HepG2 (cell line): Measurements from ENCODE around the gene NCDN. TPM values are rescaled to one million over a fixed set of nuclear protein-coding genes. Genes with fewer than 3 reads are reported as not detected.

Source experiments
- ATAC-seq: fragments of 200-7000 bp; cut with Tn5 transposase; 3 replicates; pipeline ENCODE4 v1.9.1; 2020; ENCODE audit warnings: mild to moderate bottlenecking, moderate library complexity
- BruUV-seq: library from RNA; stranded (reverse); fragments of 400-500 nt; replicated peaks from 2 replicates; lab custom pipeline; 2021; lab: Mats Ljungman, UMichigan
- CTCF ChIA-PET: fragments of 300-600 bp; formaldehyde crosslinking; extraction: SDS; loops from one replicate; lab custom pipeline; 2021; ENCODE audit warnings: low total read pairs, inconsistent platforms, low intra/inter-chr PET ratio; lab: Yijun Ruan, JAX
- POLR2A ChIA-PET: fragments of 350-600 bp; sonication (Branson Sonifier 250); formaldehyde crosslinking; loops from one replicate; lab custom pipeline; 2020; ENCODE audit warnings: antibody characterized with exemption, inconsistent platforms; lab: Yijun Ruan, JAX
- DNase-seq: peaks from one replicate; pipeline ENCODE4 v3.0.0-alpha.2; 2015; ENCODE audit warnings: low spot score
- FAIRE-seq: peaks from 3 replicates; lab custom pipeline; 2011; peaks lifted over from hg19 to GRCh38; lab: Jason Lieb, UNC
- H2AFZ ChIP-seq: one replicate; pipeline ENCODE4 v1.6.1; 2011; ENCODE audit warnings: low read length, inconsistent platforms
- H3K27ac ChIP-seq: fragments of 300-600 bp; 3 replicates; pipeline ENCODE4 v1.8.0; 2011; ENCODE audit warnings: mixed run types, mild to moderate bottlenecking, mixed read lengths, low read length, inconsistent platforms; ENCODE audit not compliant: insufficient read depth; ENCODE audit errors: extremely low read length
- H3K27me3 ChIP-seq, 2 experiments: fragments of 200-600 bp in 1 of 2; 2 replicates in 1 of 2; 3 replicates in 1 of 2; pipeline versions ENCODE4 v1.6.0 to v1.8.0; 2011; ENCODE audit warnings: low read length in 2 of 2, mild to moderate bottlenecking in 2 of 2, moderate library complexity in 2 of 2, inconsistent platforms in 1 of 2; ENCODE audit not compliant: insufficient read depth in 2 of 2, control insufficient read depth in 1 of 2
- H3K36me3 ChIP-seq, 2 experiments: fragments of 200-600 bp in 1 of 2; replicated peaks in 1 of 2; 2 replicates in 1 of 2; 3 replicates in 1 of 2; pipeline versions ENCODE4 v1.5.1 to v1.8.0; 2011; ENCODE audit warnings: low read length in 2 of 2, inconsistent platforms in 1 of 2; ENCODE audit not compliant: insufficient read depth in 2 of 2, control insufficient read depth in 1 of 2
- H3K4me1 ChIP-seq: 2 replicates; pipeline ENCODE4 v1.5.1; 2012; ENCODE audit warnings: low read length, inconsistent platforms; ENCODE audit not compliant: insufficient read depth
- H3K4me2 ChIP-seq: 2 replicates; pipeline ENCODE4 v1.6.0; 2011; ENCODE audit warnings: low read depth, low read length, inconsistent platforms
- H3K4me3 ChIP-seq, 3 experiments: fragments of 200-600 bp in 1 of 3; sonication (generic), shearing (Covaris generic) in 1 of 3; replicated peaks in 1 of 3; 2 replicates each; pipeline ENCODE4 v1.5.1; 2011 to 2016; ENCODE audit warnings: low read length in 3 of 3, inconsistent platforms in 2 of 3, low read depth in 2 of 3, mild to moderate bottlenecking in 2 of 3, control low read depth in 1 of 3, mixed read lengths in 1 of 3; ENCODE audit not compliant: insufficient read depth in 1 of 3
- H3K79me2 ChIP-seq: one replicate; pipeline ENCODE4 v1.6.1; 2011; ENCODE audit warnings: low read length, inconsistent platforms; ENCODE audit not compliant: insufficient read depth
- H3K9ac ChIP-seq: 2 replicates; pipeline ENCODE4 v1.6.0; 2011; ENCODE audit warnings: mild to moderate bottlenecking, low read depth, low read length, inconsistent platforms; ENCODE audit not compliant: insufficient read depth
- H3K9me3 ChIP-seq: 2 replicates; pipeline ENCODE4 v1.5.1; 2012; ENCODE audit warnings: mild to moderate bottlenecking, low read length
- H4K20me1 ChIP-seq: 2 replicates; pipeline ENCODE4 v1.6.0; 2011; ENCODE audit warnings: inconsistent platforms, mild to moderate bottlenecking, low read length, moderate library complexity; ENCODE audit not compliant: insufficient read depth
- ATF7 ChIP-seq, 2 experiments: fragments of 450-650 bp in 1 of 2; sonication (generic) in 1 of 2; formaldehyde crosslinking in 1 of 2; IDR thresholded peaks; 2 replicates each; pipeline versions ENCODE4 v1.4.0 to v1.6.1; 2016 to 2020; ENCODE audit warnings: antibody characterized with exemption in 1 of 2, mild to moderate bottlenecking in 1 of 2, missing genetic modification reagents in 1 of 2
- BCL6 ChIP-seq: IDR thresholded peaks from 2 replicates; pipeline ENCODE4 v1.6.1; 2016; ENCODE audit warnings: missing genetic modification reagents, missing compliant biosample characterization
- DMAP1 ChIP-seq: IDR thresholded peaks from 2 replicates; pipeline ENCODE4 v1.6.1; 2016
- HNF1B ChIP-seq: sonication (generic); formaldehyde crosslinking; IDR thresholded peaks from 2 replicates; pipeline ENCODE4 v1.5.1; 2020; ENCODE audit warnings: mild to moderate bottlenecking, moderate library complexity, missing genetic modification reagents
- NFKB2 ChIP-seq: sonication (generic); formaldehyde crosslinking; IDR thresholded peaks from 2 replicates; pipeline ENCODE4 v1.4.0; 2020; ENCODE audit warnings: missing genetic modification reagents, borderline replicate concordance
- NR2F1 ChIP-seq, 2 experiments: fragments of 450-650 bp in 1 of 2; formaldehyde crosslinking in 1 of 2; IDR thresholded peaks; 2 replicates each; pipeline versions ENCODE4 v1.5.0 to v1.6.1; 2016 to 2020; ENCODE audit warnings: mild to moderate bottlenecking in 1 of 2, missing compliant biosample characterization in 1 of 2, missing genetic modification reagents in 1 of 2, moderate library complexity in 1 of 2
- PAF1 ChIP-seq: IDR thresholded peaks from 2 replicates; pipeline ENCODE4 v1.6.1; 2016; ENCODE audit warnings: missing genetic modification reagents, missing compliant biosample characterization
- SMARCE1 ChIP-seq: fragments of 450-650 bp; IDR thresholded peaks from 2 replicates; pipeline ENCODE4 v1.6.1; 2017; ENCODE audit warnings: borderline replicate concordance
- TBL1XR1 ChIP-seq: fragments of 150-350 bp; IDR thresholded peaks from 2 replicates; pipeline ENCODE4 v1.6.1; 2014; ENCODE audit warnings: borderline replicate concordance, low read length; ENCODE audit not compliant: partially characterized antibody
- ZNF160 ChIP-seq: sonication (generic); formaldehyde crosslinking; IDR thresholded peaks from 2 replicates; pipeline ENCODE4 v1.8.0; 2022; ENCODE audit warnings: mild to moderate bottlenecking, inconsistent platforms, missing genetic modification reagents
- ZNF235 ChIP-seq: sonication (generic); formaldehyde crosslinking; IDR thresholded peaks from 2 replicates; pipeline ENCODE4 v1.8.1; 2023; ENCODE audit warnings: mild to moderate bottlenecking, missing genetic modification reagents, borderline replicate concordance
- ZNF367 ChIP-seq: sonication (generic); formaldehyde crosslinking; IDR thresholded peaks from 2 replicates; pipeline ENCODE4 v1.4.0; 2020; ENCODE audit warnings: missing genetic modification reagents, borderline replicate concordance
- WGBS: methylation state at CpG from one replicate; pipeline ENCODE4 v1.1.6; 2017; ENCODE audit warnings: low lambda C conversion rate; 5-methylcytosine and 5-hydroxymethylcytosine counted together
- in situ Hi-C: cut with HindIII; loops from 2 replicates; pipeline ENCODE4 v1.10.0; 2017; ENCODE audit warnings: low pct_unique_long_range_greater_than_20kb; ENCODE audit not compliant: extremely low pct_ligation_motif_present
- intact Hi-C: fragments of 100-400 bp; cut with micrococcal nuclease; formaldehyde crosslinking; loops from one replicate; pipeline ENCODE4 v1.10.0; 2022; ENCODE audit not compliant: unreplicated experiment
- polyA plus RNA-seq, 8 experiments: library from polyadenylated mRNA; depleted of rRNA in 3 of 8; stranded (reverse) in 7 of 8; unstranded in 1 of 8; fragments of >200 nt; fragmentation: Illumina TruSeq in 4 of 8; extraction: Trizol in 4 of 8; gene quantifications; 2 replicates each; pipeline versions ENCODE4 v1.2.1 to v1.2.3, GENCODE V29; 2011 to 2016; ENCODE audit warnings: low read depth in 4 of 8, missing spikeins in 1 of 8, mixed read lengths in 1 of 8; ENCODE audit not compliant: insufficient read depth in 1 of 8
- total RNA-seq, 5 experiments: library from RNA; depleted of rRNA; stranded (reverse); fragments of >200 nt; fragmentation: Illumina TruSeq; extraction: Trizol; gene quantifications; 2 replicates each; pipeline ENCODE4 v1.2.3, GENCODE V29; 2016; ENCODE audit warnings: low read depth in 1 of 5
- TF ChIP-seq, protein P1 (sequence below): sonication (generic); formaldehyde crosslinking; conservative IDR thresholded peaks from 2 replicates; pipeline ENCODE4 v1.8.0; 2022; ENCODE audit warnings: missing genetic modification reagents
- TF ChIP-seq, protein P2 (sequence below): sonication (generic); formaldehyde crosslinking; IDR thresholded peaks from 2 replicates; pipeline ENCODE4 v1.8.1; 2023; ENCODE audit warnings: mild to moderate bottlenecking, missing genetic modification reagents, borderline replicate concordance

Gene NCDN
- total and polyA plus RNA-seq, 2 of the 13 experiments (the other 11 are each of a cell fraction or from before 2014, with no cell fraction given), result 6.6 to 9.3 TPM

- DNase-seq, result no peak
- H3K9me3 ChIP-seq, result no peaks in the 10 kb centered on the region
- WGBS, result 100% methylated on average over 1 of the region's 1 CpG
- TF ChIP-seq ZNF235 (CRISPR knock-in tag), result no peak
- TF ChIP-seq PAF1 (CRISPR knock-in tag), result no peak
- no peak for TF ChIP-seq ZNF367 (CRISPR knock-in tag)
- TF ChIP-seq SMARCE1, result no peak
- TF ChIP-seq NFKB2 (CRISPR knock-in tag), result no peak
- TF ChIP-seq TBL1XR1, result no peak
- no peak for TF ChIP-seq ATF7 (IDR thresholded peaks at IDR 0.05)
- TF ChIP-seq ATF7 (CRISPR knock-in tag; IDR thresholded peaks at IDR 0.05), result no peak
- TF ChIP-seq NR2F1 (CRISPR knock-in tag; IDR thresholded peaks at IDR 0.05), result no peak
- TF ChIP-seq, protein P1, sequence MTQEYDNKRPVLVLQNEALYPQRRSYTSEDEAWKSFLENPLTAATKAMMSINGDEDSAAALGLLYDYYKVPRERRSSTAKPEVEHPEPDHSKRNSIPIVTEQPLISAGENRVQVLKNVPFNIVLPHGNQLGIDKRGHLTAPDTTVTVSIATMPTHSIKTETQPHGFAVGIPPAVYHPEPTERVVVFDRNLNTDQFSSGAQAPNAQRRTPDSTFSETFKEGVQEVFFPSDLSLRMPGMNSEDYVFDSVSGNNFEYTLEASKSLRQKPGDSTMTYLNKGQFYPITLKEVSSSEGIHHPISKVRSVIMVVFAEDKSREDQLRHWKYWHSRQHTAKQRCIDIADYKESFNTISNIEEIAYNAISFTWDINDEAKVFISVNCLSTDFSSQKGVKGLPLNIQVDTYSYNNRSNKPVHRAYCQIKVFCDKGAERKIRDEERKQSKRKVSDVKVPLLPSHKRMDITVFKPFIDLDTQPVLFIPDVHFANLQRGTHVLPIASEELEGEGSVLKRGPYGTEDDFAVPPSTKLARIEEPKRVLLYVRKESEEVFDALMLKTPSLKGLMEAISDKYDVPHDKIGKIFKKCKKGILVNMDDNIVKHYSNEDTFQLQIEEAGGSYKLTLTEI (CRISPR knock-in tag), result no peak
- no peak for TF ChIP-seq BCL6
- no peak for TF ChIP-seq HNF1B (CRISPR knock-in tag)
- TF ChIP-seq, protein P2, sequence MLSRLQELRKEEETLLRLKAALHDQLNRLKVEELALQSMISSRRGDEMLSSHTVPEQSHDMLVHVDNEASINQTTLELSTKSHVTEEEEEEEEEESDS, result no peak
- no peak for TF ChIP-seq ZNF160 (CRISPR knock-in tag)
- TF ChIP-seq DMAP1 (CRISPR knock-in tag), result no peak
- peaks cover 1 to 30% of the 10 kb centered on the region in 2 experiments; a peak in 1 of 5 replicates for H3K36me3 ChIP-seq
- in situ Hi-C loops (no loop called here), intact Hi-C loops (no loop called here)
- no peak overlapping the region for H3K9ac ChIP-seq
- CTCF ChIA-PET, result no interaction called here
- no peaks in the 10 kb centered on the region; the same call in none of the 2 replicates for H4K20me1 ChIP-seq
- H3K27ac ChIP-seq, result no peak overlapping the region
- POLR2A ChIA-PET, result interaction anchor here (0.6 kb wide), 2 partner anchors 9 to 86 kb away, joined by 3 read pairs; no protein-coding TSS in a partner anchor
- no peaks in the 10 kb centered on the region for H3K27me3 ChIP-seq
- no peak overlapping the region for H3K4me3 ChIP-seq
- H3K79me2 ChIP-seq, result peaks cover 13% of the 10 kb centered on the region
- no peak overlapping the region for H2AFZ ChIP-seq
- ATAC-seq, result no peak
- BruUV-seq, result no TSS peak
- FAIRE-seq, result no peak
- no peak overlapping the region for H3K4me2 ChIP-seq
- H3K4me1 ChIP-seq, result peaks cover 17% of the 10 kb centered on the region
Measured at GRCh38 chr1:35537806-35538205, 19.8 kb upstream of the NCDN start.
